Pancreas (tissue), 10 donors: ENCODE data around the gene MATR3. TPM values are rescaled to one million over a fixed set of nuclear protein-coding genes. Genes with fewer than 3 reads are reported as not detected.
A peak's percentile ranks its signal among the peaks of the same experiment; 100 is the strongest.

Experiments
- ATAC-seq, 4 donors: fragments of 200-7000 bp; cut with Tn5 transposase; one replicate each; pipeline versions ENCODE4 v1.8.0 to v1.9.1; 2020; ENCODE audit warnings: mild to moderate bottlenecking in 4 of 4, moderate library complexity in 4 of 4
- DNase-seq, 6 donors: peaks; one replicate each; pipeline ENCODE4 v3.0.0-alpha.2; 2020
- FAIRE-seq: peaks from 2 replicates; lab custom pipeline; 2012; peaks lifted over from hg19 to GRCh38; lab: Jason Lieb, UNC
- H3K27ac ChIP-seq, 4 donors: fragments of 200-600 bp; sonication (generic); 1 replicate in 3 of 4; 2 replicates in 1 of 4; pipeline versions ENCODE4 v1.5.0 to v1.8.0; 2020
- H3K27me3 ChIP-seq, 4 donors: fragments of 200-600 bp; one replicate each; pipeline ENCODE4 v1.8.0; 2021
- H3K36me3 ChIP-seq, 3 donors: fragments of 200-600 bp; sonication (generic) in 1 of 3; one replicate each; pipeline versions ENCODE4 v1.5.0 to v1.8.0; 2020 to 2021
- H3K4me1 ChIP-seq, 3 donors: fragments of 200-600 bp; one replicate each; pipeline ENCODE4 v1.8.0; 2021
- H3K4me3 ChIP-seq, 4 donors: fragments of 200-600 bp; sonication (generic) in 2 of 4; one replicate each; pipeline versions ENCODE4 v1.5.0 to v1.8.0; 2020 to 2021
- H3K9me3 ChIP-seq, 4 donors: fragments of 200-600 bp; one replicate each; pipeline ENCODE4 v1.8.0; 2021
- CTCF ChIP-seq, 4 donors: fragments of 200-600 bp; sonication (generic) in 3 of 4; IDR thresholded peaks; one replicate each; pipeline versions ENCODE4 v1.5.0 to v1.8.0; 2021; ENCODE audit warnings: antibody characterized with exemption in 4 of 4
- WGBS, 2 donors: extraction: QIAGEN DNeasy Blood & Tissue Kit; methylation state at CpG; one replicate each; pipeline ENCODE4 v1.1.7; 2013; 5-methylcytosine and 5-hydroxymethylcytosine counted together
- intact Hi-C, 3 donors: fragments of 100-400 bp; cut with DNase I; formaldehyde crosslinking; loops; one replicate each; pipeline versions ENCODE4 v1.11.1 to v1.14.2; 2022
- polyA plus RNA-seq, 2 donors: library from polyadenylated mRNA; stranded (reverse); fragments of 200-250 nt; gene quantifications; one replicate each; pipeline ENCODE4 v1.2.3, GENCODE V29; 2013
- total RNA-seq, 6 donors: library from RNA; stranded (reverse); fragmentation: NEBNext Ultra II Directional in 4 of 6; extraction: Animal tissue kit (Norgen Biotek cat#: 25700) in 4 of 6; gene quantifications; one replicate each; pipeline versions ENCODE4 v1.2.1 to v1.2.4, GENCODE V29; 2021 to 2023
- donor health status: healthy with polysubstance abuse.
- donor health status: DM: no; HTN: no; CAD: no; lungs with moderate emphysema.
- donor health status: DM: no; HTN: no; CAD: no.
- donor health status: control.
- donor health status: control.
- donor health status: Bipolar disorder and iron deficiency.
- donor health status: DM: yes; HTN: yes; CAD: no.
- donor health status: DM: no; HTN: no; CAD: no.
- donor health status: DM: no; HTN: no; CAD: no.
- donor health status: DM: yes; HTN: yes; CAD: no.

MATR3 gene
- total and polyA plus RNA-seq, 8 donors = 47.0 to 104 (median 77.6) TPM

- Histone ChIP-seq H3K36me3 (no peaks in the 10 kb centered on the region), H3K4me3 (no peak overlapping the region), H3K9me3 (no peaks in the 10 kb centered on the region), H3K27ac (no peak overlapping the region), H3K4me1 (no peaks in the 10 kb centered on the region), H3K27me3 (no peaks in the 10 kb centered on the region)
- FAIRE-seq (no peak), DNase-seq (no peak), ATAC-seq (no peak)
- WGBS, 2 donors = 73 to 77% methylated on average over 6 of the region's 6 CpGs
- TF ChIP-seq CTCF (IDR thresholded peaks at IDR 0.05) = no peak
- intact Hi-C loops = loop anchor here in 1 of 3 donors (10.0 kb wide), 1 partner anchor 507 kb away; the partner anchor contains the start of gene CTNNA1
These were observed 31.3 kb upstream of the MATR3 start for GRCh38 chr5:139262059-139262741.

GRCh38 chr5:139262742-139263445 lies 30.6 kb upstream of the MATR3 start:
- 22 to 23% methylated on average over 8 of the region's 8 CpGs for WGBS, 2 donors
- H3K36me3 ChIP-seq = no peaks in the 10 kb centered on the region
- no peak overlapping the region for H3K4me3 ChIP-seq
- no peaks in the 10 kb centered on the region for H3K9me3 ChIP-seq
- H3K4me1 ChIP-seq = no peaks in the 10 kb centered on the region
- no peak for FAIRE-seq
- H3K27me3 ChIP-seq = no peaks in the 10 kb centered on the region
- peak; percentile 23 to 79 (median 67) for TF ChIP-seq CTCF (IDR thresholded peaks at IDR 0.05)
- no peak overlapping the region for H3K27ac ChIP-seq
- peak; percentile 98 to 100 (median 100) for ATAC-seq
- DNase-seq = peak; percentile 78 to 91 (median 78)
- intact Hi-C loops = loop anchor here in 1 of 3 donors (10.0 kb wide), 1 partner anchor 508 kb away; the partner anchor contains the start of gene CTNNA1

- no peak for TF ChIP-seq CTCF (IDR thresholded peaks at IDR 0.05)
- Histone ChIP-seq H3K9me3 (no peaks in the 10 kb centered on the region), H3K27me3 (no peaks in the 10 kb centered on the region), H3K4me3 (no peak overlapping the region), H3K4me1 (no peaks in the 10 kb centered on the region), H3K27ac (no peak overlapping the region), H3K36me3 (no peaks in the 10 kb centered on the region)
- FAIRE-seq = no peak
- 70 to 86% methylated on average over 1 of the region's 1 CpG for WGBS, 2 donors
- no peak for ATAC-seq
- DNase-seq = no peak
- intact Hi-C loops = loop anchor here in 1 of 3 donors (10.0 kb wide), 1 partner anchor 509 kb away; the partner anchor contains the start of gene CTNNA1
These were observed 30.0 kb upstream of the MATR3 start for GRCh38 chr5:139263536-139263935.

- no peak overlapping the region for H3K27ac ChIP-seq
- no peak for TF ChIP-seq CTCF (IDR thresholded peaks at IDR 0.05)
- H3K27me3 ChIP-seq = no peaks in the 10 kb centered on the region
- no peaks in the 10 kb centered on the region for H3K36me3 ChIP-seq
- H3K4me1 ChIP-seq = no peaks in the 10 kb centered on the region
- H3K9me3 ChIP-seq = no peaks in the 10 kb centered on the region
- no peak overlapping the region for H3K4me3 ChIP-seq
- DNase-seq (no peak), FAIRE-seq (no peak), ATAC-seq (no peak)
- WGBS, 2 donors = 90 to 96% methylated on average over 3 of the region's 3 CpGs
- intact Hi-C loops = loop anchor here in 1 of 3 donors (10.0 kb wide), 1 partner anchor 509 kb away; the partner anchor contains the start of gene CTNNA1
These were observed 29.6 kb upstream of the MATR3 start for GRCh38 chr5:139263946-139264345.
